Heart right ventricle (tissue), 16 donors: Measurements from ENCODE around the gene ROR2. TPM values are rescaled to one million over a fixed set of nuclear protein-coding genes. Genes with fewer than 3 reads are reported as not detected.

Experiments
- ATAC-seq, 8 donors: fragments of 200-7000 bp; cut with Tn5 transposase; one replicate each; pipeline ENCODE4 v1.9.1; 2020; ENCODE audit warnings: mild to moderate bottlenecking in 8 of 8, moderate library complexity in 8 of 8, moderate number of reproducible peaks in 1 of 8
- DNase-seq, 2 donors: peaks; one replicate each; pipeline ENCODE4 v3.0.0-alpha.2; 2020
- H3K27ac ChIP-seq, 10 donors: fragments of 200-600 bp; sonication (generic) in 2 of 10; one replicate each; pipeline versions ENCODE4 v1.5.0 to v1.8.0; 2020 to 2022; ENCODE audit warnings: mild to moderate bottlenecking in 3 of 10
- H3K27me3 ChIP-seq, 7 donors: fragments of 200-600 bp; one replicate each; pipeline ENCODE4 v1.8.0; 2021 to 2022; ENCODE audit warnings: mild to moderate bottlenecking in 2 of 7
- H3K36me3 ChIP-seq, 9 donors: fragments of 200-600 bp; sonication (generic) in 1 of 9; one replicate each; pipeline versions ENCODE4 v1.5.0 to v1.8.0; 2020 to 2022; ENCODE audit warnings: mild to moderate bottlenecking in 2 of 9
- H3K4me1 ChIP-seq, 9 donors: fragments of 200-600 bp; sonication (generic) in 1 of 9; one replicate each; pipeline versions ENCODE4 v1.5.0 to v1.8.0; 2020 to 2022; ENCODE audit warnings: mild to moderate bottlenecking in 4 of 9
- H3K4me3 ChIP-seq, 10 donors: fragments of 200-600 bp; sonication (generic) in 2 of 10; one replicate each; pipeline versions ENCODE4 v1.5.0 to v1.8.0; 2020 to 2022; ENCODE audit warnings: mild to moderate bottlenecking in 7 of 10, moderate library complexity in 2 of 10
- H3K9me3 ChIP-seq, 11 donors: fragments of 200-600 bp in 10 of 11; sonication (generic) in 2 of 11; one replicate each; pipeline versions ENCODE4 v1.5.0 to v1.8.0; 2013 to 2022; ENCODE audit warnings: mild to moderate bottlenecking in 2 of 11, control low read depth in 1 of 11, moderate library complexity in 1 of 11
- CTCF ChIP-seq, 9 donors: fragments of 200-600 bp; sonication (generic) in 2 of 9; IDR thresholded peaks; one replicate each; pipeline versions ENCODE4 v1.5.0 to v1.8.0; 2021 to 2022; ENCODE audit warnings: antibody characterized with exemption in 9 of 9, mild to moderate bottlenecking in 5 of 9, moderate library complexity in 1 of 9
- WGBS, 2 donors: extraction: QIAGEN DNeasy Blood & Tissue Kit; methylation state at CpG; one replicate each; pipeline ENCODE4 v1.1.7; 2013; ENCODE audit warnings: inconsistent platforms in 1 of 2; 5-methylcytosine and 5-hydroxymethylcytosine counted together
- intact Hi-C, 10 donors: fragments of 100-400 bp; cut with DNase I; formaldehyde crosslinking; loops; one replicate each; pipeline versions ENCODE4 v1.11.1 to v1.14.2; 2022
- polyA plus RNA-seq, 2 donors: library from polyadenylated mRNA; stranded (reverse); fragments of 200-250 nt; gene quantifications; one replicate each; pipeline ENCODE4 v1.2.3, GENCODE V29; 2013
- total RNA-seq, 10 donors: library from RNA; stranded (reverse); fragmentation: NEBNext Ultra II Directional in 3 of 10; extraction: Animal tissue kit (Norgen Biotek cat#: 25700) in 3 of 10; gene quantifications; one replicate each; pipeline versions ENCODE4 v1.2.1 to v1.2.4, GENCODE V29; 2021 to 2023
- donor health status: Arrhythmogenic right ventricular cardiomyopathy.
- donor health status: ischemic (EF 13 %, LVEDD 7.1; RV severe dilation, severe dysfunction).
- donor health status: healthy with polysubstance abuse.
- donor health status: DM: no; HTN: yes; CAD: no.
- donor health status: DM: no; HTN: no; CAD: no.
- donor health status: ischemic (EF 25% LVEDD 6.9; RV normal size, moderate dysfunction).
- donor health status: ischemic (EF 25% LVEDD 5.7; RV mildly dilated, moderate dysfunction).
- donor health status: healthy.
- donor health status: DM: yes; HTN: yes; CAD: no.
- donor health status: Ischemic cardiomyopathy.
- donor health status: ischemic (EF 35%, LVEDD 5.7; RV mildly dilated, moderate dysfunction).
- donor health status: nonischemic (EF 11% LVEDD 7.7; RV severe dilation, severe dysfunction).
- donor health status: DM: yes; HTN: yes; CAD: no.
- donor health status: PGD.
- donor health status: ischemic (EF 29% LVEDD 5.4; RV normal size, mild dysfunction).
- donor health status: nonischemic (EF 23%, LVEDD 6.1; RV moderate dilation, normal function).

Gene ROR2
- total and polyA plus RNA-seq, 12 donors: 0.11 to 1.4 (median 0.47) TPM

- ATAC-seq: no peak
- Histone ChIP-seq H3K4me3 (no peak overlapping the region), H3K27ac (no peak overlapping the region), H3K27me3 (peaks cover 0 to 10% (median 0%) of the 10 kb centered on the region in 7 donors), H3K9me3 (no peaks in the 10 kb centered on the region), H3K36me3 (no peaks in the 10 kb centered on the region), H3K4me1 (no peaks in the 10 kb centered on the region)
- DNase-seq: no peak
- intact Hi-C loops: no loop called here
- no peak for TF ChIP-seq CTCF (IDR thresholded peaks at IDR 0.05)
- WGBS, 2 donors: 74 to 80% methylated on average over 19 of the region's 19 CpGs
These were observed 138.8 kb downstream of the ROR2 start for GRCh38 chr9:91811024-91811909.

- TF ChIP-seq CTCF (IDR thresholded peaks at IDR 0.05): no peak
- DNase-seq: no peak
- Histone ChIP-seq H3K27me3 (peaks cover 0 to 10% (median 0%) of the 10 kb centered on the region in 7 donors), H3K4me1 (no peaks in the 10 kb centered on the region), H3K4me3 (no peak overlapping the region), H3K27ac (no peak overlapping the region), H3K36me3 (no peaks in the 10 kb centered on the region), H3K9me3 (no peaks in the 10 kb centered on the region)
- intact Hi-C loops: no loop called here
- WGBS, 2 donors: 96% methylated on average over 26 of the region's 26 CpGs
- no peak for ATAC-seq
These were observed 139.6 kb downstream of the ROR2 start for GRCh38 chr9:91810286-91810905.

GRCh38 chr9:91809581-91810285, 140.3 kb downstream of the ROR2 start:
- Histone ChIP-seq H3K4me1 (no peaks in the 10 kb centered on the region), H3K27me3 (peaks cover 0 to 14% (median 0%) of the 10 kb centered on the region in 7 donors), H3K36me3 (no peaks in the 10 kb centered on the region), H3K27ac (no peak overlapping the region), H3K9me3 (no peaks in the 10 kb centered on the region), H3K4me3 (no peak overlapping the region)
- no peak for DNase-seq
- ATAC-seq: peak in 1 of 8 donors; percentile 47
- no peak for TF ChIP-seq CTCF (IDR thresholded peaks at IDR 0.05)
- WGBS, 2 donors: 90 to 94% methylated on average over 24 of the region's 24 CpGs
- intact Hi-C loops: no loop called here

- Histone ChIP-seq H3K4me1 (no peaks in the 10 kb centered on the region), H3K27ac (no peak overlapping the region), H3K9me3 (no peaks in the 10 kb centered on the region), H3K27me3 (peaks cover 0 to 16% (median 0%) of the 10 kb centered on the region in 7 donors), H3K4me3 (no peak overlapping the region), H3K36me3 (no peaks in the 10 kb centered on the region)
- WGBS, 2 donors: 59 to 62% methylated on average over 8 of the region's 8 CpGs
- no peak for ATAC-seq
- DNase-seq: no peak
- no peak for TF ChIP-seq CTCF (IDR thresholded peaks at IDR 0.05)
- intact Hi-C loops: no loop called here
These were observed 142.3 kb downstream of the ROR2 start for GRCh38 chr9:91807643-91808246.
